A549 (cell line): Measurements from ENCODE around the gene CD101. TPM values are rescaled to one million over a fixed set of nuclear protein-coding genes. Genes with fewer than 3 reads are reported as not detected.

Source experiments
- ATAC-seq, 2 experiments: fragments of 200-7000 bp in 1 of 2; fragments of >200 bp in 1 of 2; cut with Nextera tagmentation in 1 of 2; cut with Tn5 transposase in 1 of 2; 3 replicates each; pipeline versions ENCODE4 v1.8.0 to v1.9.1; 2018 to 2020; ENCODE audit warnings: mild to moderate bottlenecking in 1 of 2, moderate library complexity in 1 of 2
- CTCF ChIA-PET: fragments of 300-600 bp; sonication (Branson Sonifier 250); formaldehyde crosslinking; extraction: SDS; loops from one replicate; lab custom pipeline; 2021; ENCODE audit warnings: antibody characterized with exemption, inconsistent platforms; lab: Yijun Ruan, JAX
- POLR2A ChIA-PET: fragments of 350-600 bp; formaldehyde crosslinking; extraction: SDS; loops from one replicate; lab custom pipeline; 2021; ENCODE audit warnings: antibody characterized with exemption, inconsistent platforms; lab: Yijun Ruan, JAX
- DNase-seq, 2 experiments: peaks; one replicate each; pipeline versions ENCODE4 v3.0.0 to v3.0.0-alpha.2; 2011 to 2016; ENCODE audit warnings: low read depth in 1 of 2, low spot score in 1 of 2
- FAIRE-seq: peaks from 2 replicates; lab custom pipeline; 2011; peaks lifted over from hg19 to GRCh38; lab: Jason Lieb, UNC
- H3K27ac ChIP-seq, 2 experiments: fragments of >200 bp; sonication (Bioruptor Twin); formaldehyde crosslinking; 3 replicates each; pipeline ENCODE4 v1.5.1; 2016 to 2017
- H3K4me1 ChIP-seq: fragments of >200 bp; sonication (Bioruptor Twin); formaldehyde crosslinking; 3 replicates; pipeline ENCODE4 v1.6.1; 2016
- H3K4me2 ChIP-seq: fragments of >200 bp; sonication (Bioruptor Twin); formaldehyde crosslinking; 3 replicates; pipeline ENCODE4 v1.6.1; 2016
- H3K4me3 ChIP-seq: fragments of >200 bp; sonication (Bioruptor Twin); formaldehyde crosslinking; 3 replicates; pipeline ENCODE4 v1.5.1; 2016
- H3K9me3 ChIP-seq: fragments of >200 bp; sonication (Bioruptor Twin); formaldehyde crosslinking; 3 replicates; pipeline ENCODE4 v1.6.1; 2016
- CBX2 ChIP-seq: fragments of 200-600 bp; sonication (generic); IDR thresholded peaks from 2 replicates; pipeline ENCODE4 v1.6.1; 2016; ENCODE audit warnings: low read depth, mild to moderate bottlenecking, borderline replicate concordance
- CHD4 ChIP-seq: fragments of 200-600 bp; sonication (generic); IDR thresholded peaks from 2 replicates; pipeline ENCODE4 v1.6.1; 2016; ENCODE audit warnings: antibody characterized with exemption, mild to moderate bottlenecking, borderline replicate concordance
- EHF ChIP-seq: fragments of 250-450 bp; sonication (Bioruptor Pico); IDR thresholded peaks from 2 replicates; pipeline ENCODE4 v1.5.0; 2020; ENCODE audit warnings: mild to moderate bottlenecking
- ESRRA ChIP-seq: fragments of 150-350 bp; IDR thresholded peaks from 2 replicates; pipeline ENCODE4 v1.6.1; 2014; ENCODE audit warnings: mild to moderate bottlenecking, low read length, borderline replicate concordance
- FOXS1 ChIP-seq: fragments of 250-450 bp; sonication (Bioruptor Pico); IDR thresholded peaks from 2 replicates; pipeline ENCODE4 v1.5.0; 2020; ENCODE audit warnings: mild to moderate bottlenecking, moderate library complexity
- HEYL ChIP-seq: fragments of 250-450 bp; sonication (Bioruptor Pico); IDR thresholded peaks from 2 replicates; pipeline ENCODE4 v1.8.0; 2021; ENCODE audit warnings: mild to moderate bottlenecking, moderate library complexity
- JUN ChIP-seq, 2 experiments: fragments of >200 bp; sonication (Bioruptor Twin); formaldehyde crosslinking; IDR thresholded peaks; 2 replicates in 1 of 2; 3 replicates in 1 of 2; pipeline ENCODE4 v1.6.1; 2016 to 2017
- JUNB ChIP-seq: fragments of >200 bp; sonication (Bioruptor Twin); formaldehyde crosslinking; IDR thresholded peaks from 2 replicates; pipeline ENCODE4 v1.6.1; 2016
- NPAS2 ChIP-seq: fragments of 250-450 bp; sonication (Bioruptor Pico); IDR thresholded peaks from 2 replicates; pipeline ENCODE4 v1.8.0; 2022; ENCODE audit warnings: mild to moderate bottlenecking, moderate library complexity, borderline replicate concordance
- PHF8 ChIP-seq: fragments of 200-600 bp; sonication (generic); IDR thresholded peaks from 2 replicates; pipeline ENCODE4 v1.6.1; 2016; ENCODE audit warnings: low read depth, mild to moderate bottlenecking, antibody characterized with exemption, moderate library complexity, borderline replicate concordance
- POLR2A ChIP-seq: IDR thresholded peaks from 2 replicates; pipeline ENCODE4 v1.6.1; 2012; ENCODE audit warnings: mild to moderate bottlenecking, low read length
- POLR2AphosphoS2 ChIP-seq: conservative IDR thresholded peaks from 2 replicates; pipeline ENCODE4 v1.6.1; 2012; ENCODE audit warnings: low read length, improper control_type of control experiment, inconsistent platforms
- RAD21 ChIP-seq, 2 experiments: fragments of >200 bp in 1 of 2; sonication (Bioruptor Twin) in 1 of 2; formaldehyde crosslinking in 1 of 2; IDR thresholded peaks in 1 of 2; conservative IDR thresholded peaks in 1 of 2; 2 replicates in 1 of 2; 3 replicates in 1 of 2; pipeline ENCODE4 v1.6.1; 2012 to 2018; ENCODE audit warnings: inconsistent platforms in 1 of 2
- RARB ChIP-seq: fragments of 250-450 bp; sonication (Bioruptor Pico); IDR thresholded peaks from 2 replicates; pipeline ENCODE4 v1.8.0; 2021; ENCODE audit warnings: mild to moderate bottlenecking, moderate library complexity
- RCOR1 ChIP-seq: fragments of 150-350 bp; IDR thresholded peaks from 2 replicates; pipeline ENCODE4 v1.6.1; 2014; ENCODE audit warnings: antibody characterized with exemption, low read length, low read depth
- RFX5 ChIP-seq: fragments of 450-650 bp; IDR thresholded peaks from 2 replicates; pipeline ENCODE4 v1.7.1; 2014; ENCODE audit warnings: antibody characterized with exemption, mild to moderate bottlenecking, moderate library complexity
- RNF2 ChIP-seq: fragments of 200-600 bp; sonication (generic); IDR thresholded peaks from 2 replicates; pipeline ENCODE4 v1.6.1; 2016; ENCODE audit warnings: low read depth, mild to moderate bottlenecking, antibody characterized with exemption, moderate library complexity, borderline replicate concordance
- SMC3 ChIP-seq: fragments of >200 bp; sonication (Bioruptor Twin); formaldehyde crosslinking; IDR thresholded peaks from 3 replicates; pipeline ENCODE4 v1.6.1; 2018; ENCODE audit warnings: inconsistent platforms
- TFCP2L1 ChIP-seq: fragments of 250-450 bp; sonication (Bioruptor Pico); IDR thresholded peaks from 2 replicates; pipeline ENCODE4 v1.5.0; 2021; ENCODE audit warnings: mild to moderate bottlenecking
- ZNF302 ChIP-seq: fragments of 250-450 bp; sonication (Bioruptor Pico); IDR thresholded peaks from 2 replicates; pipeline ENCODE4 v1.9.0; 2021; ENCODE audit warnings: inconsistent platforms, mild to moderate bottlenecking, moderate library complexity
- WGBS: methylation state at CpG from one replicate; pipeline ENCODE4 v1.1.6; 2017; ENCODE audit errors: missing lambda C conversion rate; 5-methylcytosine and 5-hydroxymethylcytosine counted together
- polyA plus RNA-seq, 4 experiments: library from polyadenylated mRNA; depleted of rRNA in 3 of 4; stranded (reverse); fragments of >200 nt; fragmentation: RNase III in 1 of 4; extraction: RNeasy Plus Mini Kit Qiagen cat#74134 plus additional on column Dnase treatment in 1 of 4; gene quantifications; 2 replicates in 3 of 4; 3 replicates in 1 of 4; pipeline ENCODE4 v1.2.3, GENCODE V29; 2011 to 2017
- TF ChIP-seq, protein P1 (sequence below): IDR thresholded peaks from 2 replicates; pipeline ENCODE4 v1.6.1; 2012
- TF ChIP-seq, protein P2 (sequence below): fragments of 150-350 bp; IDR thresholded peaks from 2 replicates; pipeline ENCODE4 v1.6.1; 2014; ENCODE audit warnings: low read depth, mild to moderate bottlenecking, low read length
- TF ChIP-seq, protein P3 (sequence below): fragments of 200-600 bp; sonication (generic); IDR thresholded peaks from 2 replicates; pipeline ENCODE4 v1.6.1; 2016; ENCODE audit warnings: antibody characterized with exemption, mild to moderate bottlenecking, moderate library complexity
- TF ChIP-seq, protein P4 (sequence below): fragments of 450-650 bp; IDR thresholded peaks from 2 replicates; pipeline ENCODE4 v1.6.1; 2014; ENCODE audit warnings: antibody characterized with exemption
- TF ChIP-seq, protein P5 (sequence below): IDR thresholded peaks from 2 replicates; pipeline ENCODE4 v1.6.1; 2012; ENCODE audit warnings: low read depth, borderline replicate concordance

CD101 gene
- polyA plus RNA-seq, 2 of the 4 experiments (the other 2 are of a cell fraction) = 0.21 to 0.52 TPM

DNA sequence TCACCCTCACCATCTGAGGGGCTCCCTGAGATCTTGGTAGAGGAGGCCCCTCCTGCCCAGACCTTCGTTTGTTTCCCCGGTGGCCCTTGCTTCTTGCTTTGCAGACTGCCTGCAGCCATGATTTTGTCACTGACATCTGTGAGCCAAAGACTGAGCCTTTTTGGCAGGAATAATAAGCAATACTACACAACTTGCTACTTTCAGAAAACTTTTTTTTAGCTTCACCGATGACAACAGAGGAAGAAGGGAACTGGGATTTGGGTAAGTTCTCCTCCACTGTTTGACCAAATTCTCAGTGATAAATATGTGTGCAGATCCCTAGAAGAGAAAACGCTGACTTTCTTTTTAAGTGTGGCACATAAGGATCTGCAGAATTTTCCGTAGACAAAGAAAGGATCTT, 11.7 kb upstream of the CD101 start:
- FAIRE-seq (no peak), ATAC-seq (no peak), DNase-seq (no peak)
- 94% methylated on average over 5 of the region's 5 CpGs for WGBS
- H3K9me3 ChIP-seq = no peaks in the 10 kb centered on the region
- no peak overlapping the region for H3K27ac ChIP-seq
- no peak overlapping the region for H3K4me3 ChIP-seq
- POLR2A ChIA-PET = no interaction called here
- CTCF ChIA-PET = no interaction called here
- H3K4me1 ChIP-seq = no peaks in the 10 kb centered on the region
- no peak overlapping the region for H3K4me2 ChIP-seq
- TF ChIP-seq, protein P1, sequence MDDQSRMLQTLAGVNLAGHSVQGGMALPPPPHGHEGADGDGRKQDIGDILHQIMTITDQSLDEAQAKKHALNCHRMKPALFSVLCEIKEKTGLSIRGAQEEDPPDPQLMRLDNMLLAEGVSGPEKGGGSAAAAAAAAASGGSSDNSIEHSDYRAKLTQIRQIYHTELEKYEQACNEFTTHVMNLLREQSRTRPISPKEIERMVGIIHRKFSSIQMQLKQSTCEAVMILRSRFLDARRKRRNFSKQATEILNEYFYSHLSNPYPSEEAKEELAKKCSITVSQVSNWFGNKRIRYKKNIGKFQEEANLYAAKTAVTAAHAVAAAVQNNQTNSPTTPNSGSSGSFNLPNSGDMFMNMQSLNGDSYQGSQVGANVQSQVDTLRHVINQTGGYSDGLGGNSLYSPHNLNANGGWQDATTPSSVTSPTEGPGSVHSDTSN = no peak
- TF ChIP-seq SMC3 = no peak
- TF ChIP-seq ESRRA = no peak
- TF ChIP-seq, protein P2, sequence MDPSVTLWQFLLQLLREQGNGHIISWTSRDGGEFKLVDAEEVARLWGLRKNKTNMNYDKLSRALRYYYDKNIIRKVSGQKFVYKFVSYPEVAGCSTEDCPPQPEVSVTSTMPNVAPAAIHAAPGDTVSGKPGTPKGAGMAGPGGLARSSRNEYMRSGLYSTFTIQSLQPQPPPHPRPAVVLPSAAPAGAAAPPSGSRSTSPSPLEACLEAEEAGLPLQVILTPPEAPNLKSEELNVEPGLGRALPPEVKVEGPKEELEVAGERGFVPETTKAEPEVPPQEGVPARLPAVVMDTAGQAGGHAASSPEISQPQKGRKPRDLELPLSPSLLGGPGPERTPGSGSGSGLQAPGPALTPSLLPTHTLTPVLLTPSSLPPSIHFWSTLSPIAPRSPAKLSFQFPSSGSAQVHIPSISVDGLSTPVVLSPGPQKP = no peak
- no peak for TF ChIP-seq RFX5
- TF ChIP-seq JUNB = no peak
- no peak for TF ChIP-seq PHF8
- TF ChIP-seq CBX2 = no peak

DNA sequence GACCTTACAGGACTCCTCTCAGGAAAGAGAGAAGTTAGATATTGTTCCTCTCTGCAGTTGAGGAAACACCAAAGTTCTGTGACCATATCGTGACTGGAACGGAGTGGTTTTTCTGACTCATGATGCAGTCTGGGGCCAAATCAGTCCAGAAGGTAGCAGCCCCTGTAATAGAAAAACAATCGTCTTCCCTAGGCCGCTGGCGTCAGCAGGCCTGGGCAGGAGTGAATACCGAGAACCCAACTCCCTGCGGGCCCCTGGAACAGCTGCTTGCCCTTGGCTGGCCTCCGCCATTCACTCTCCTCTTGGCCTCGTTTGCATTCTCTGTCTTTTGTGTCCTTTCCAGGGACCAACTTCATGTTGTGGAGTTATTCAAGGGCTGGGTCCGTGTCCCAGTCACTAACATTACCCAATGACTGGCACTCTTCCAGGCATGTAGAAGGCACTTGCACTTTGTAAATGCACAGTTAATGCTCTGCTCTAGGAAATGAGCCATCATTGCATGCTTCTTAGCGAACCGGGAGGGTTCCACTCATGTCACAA, 10.9 kb upstream of the CD101 start:
- FAIRE-seq = no peak
- WGBS = 88% methylated on average over 11 of the region's 12 CpGs
- H3K4me3 ChIP-seq = no peak overlapping the region
- no peak for TF ChIP-seq TFCP2L1 (CRISPR knock-in tag)
- no peak for TF ChIP-seq POLR2A
- TF ChIP-seq, protein P3, sequence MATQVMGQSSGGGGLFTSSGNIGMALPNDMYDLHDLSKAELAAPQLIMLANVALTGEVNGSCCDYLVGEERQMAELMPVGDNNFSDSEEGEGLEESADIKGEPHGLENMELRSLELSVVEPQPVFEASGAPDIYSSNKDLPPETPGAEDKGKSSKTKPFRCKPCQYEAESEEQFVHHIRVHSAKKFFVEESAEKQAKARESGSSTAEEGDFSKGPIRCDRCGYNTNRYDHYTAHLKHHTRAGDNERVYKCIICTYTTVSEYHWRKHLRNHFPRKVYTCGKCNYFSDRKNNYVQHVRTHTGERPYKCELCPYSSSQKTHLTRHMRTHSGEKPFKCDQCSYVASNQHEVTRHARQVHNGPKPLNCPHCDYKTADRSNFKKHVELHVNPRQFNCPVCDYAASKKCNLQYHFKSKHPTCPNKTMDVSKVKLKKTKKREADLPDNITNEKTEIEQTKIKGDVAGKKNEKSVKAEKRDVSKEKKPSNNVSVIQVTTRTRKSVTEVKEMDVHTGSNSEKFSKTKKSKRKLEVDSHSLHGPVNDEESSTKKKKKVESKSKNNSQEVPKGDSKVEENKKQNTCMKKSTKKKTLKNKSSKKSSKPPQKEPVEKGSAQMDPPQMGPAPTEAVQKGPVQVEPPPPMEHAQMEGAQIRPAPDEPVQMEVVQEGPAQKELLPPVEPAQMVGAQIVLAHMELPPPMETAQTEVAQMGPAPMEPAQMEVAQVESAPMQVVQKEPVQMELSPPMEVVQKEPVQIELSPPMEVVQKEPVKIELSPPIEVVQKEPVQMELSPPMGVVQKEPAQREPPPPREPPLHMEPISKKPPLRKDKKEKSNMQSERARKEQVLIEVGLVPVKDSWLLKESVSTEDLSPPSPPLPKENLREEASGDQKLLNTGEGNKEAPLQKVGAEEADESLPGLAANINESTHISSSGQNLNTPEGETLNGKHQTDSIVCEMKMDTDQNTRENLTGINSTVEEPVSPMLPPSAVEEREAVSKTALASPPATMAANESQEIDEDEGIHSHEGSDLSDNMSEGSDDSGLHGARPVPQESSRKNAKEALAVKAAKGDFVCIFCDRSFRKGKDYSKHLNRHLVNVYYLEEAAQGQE = no peak
- TF ChIP-seq, protein P4, sequence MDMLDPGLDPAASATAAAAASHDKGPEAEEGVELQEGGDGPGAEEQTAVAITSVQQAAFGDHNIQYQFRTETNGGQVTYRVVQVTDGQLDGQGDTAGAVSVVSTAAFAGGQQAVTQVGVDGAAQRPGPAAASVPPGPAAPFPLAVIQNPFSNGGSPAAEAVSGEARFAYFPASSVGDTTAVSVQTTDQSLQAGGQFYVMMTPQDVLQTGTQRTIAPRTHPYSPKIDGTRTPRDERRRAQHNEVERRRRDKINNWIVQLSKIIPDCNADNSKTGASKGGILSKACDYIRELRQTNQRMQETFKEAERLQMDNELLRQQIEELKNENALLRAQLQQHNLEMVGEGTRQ = no peak
- no peak for TF ChIP-seq JUN (IDR thresholded peaks at IDR 0.05)
- TF ChIP-seq, protein P1 = no peak
- no peak for TF ChIP-seq HEYL (CRISPR knock-in tag)
- TF ChIP-seq RARB (CRISPR knock-in tag) = no peak
- no peak for TF ChIP-seq RNF2
- no peak for TF ChIP-seq SMC3
- no peak for TF ChIP-seq RCOR1
- TF ChIP-seq ESRRA = no peak
- TF ChIP-seq FOXS1 (CRISPR knock-in tag) = no peak
- no peak for TF ChIP-seq POLR2AphosphoS2
- TF ChIP-seq ZNF302 (CRISPR knock-in tag) = no peak
- TF ChIP-seq EHF (CRISPR knock-in tag) = no peak
- TF ChIP-seq, protein P5, sequence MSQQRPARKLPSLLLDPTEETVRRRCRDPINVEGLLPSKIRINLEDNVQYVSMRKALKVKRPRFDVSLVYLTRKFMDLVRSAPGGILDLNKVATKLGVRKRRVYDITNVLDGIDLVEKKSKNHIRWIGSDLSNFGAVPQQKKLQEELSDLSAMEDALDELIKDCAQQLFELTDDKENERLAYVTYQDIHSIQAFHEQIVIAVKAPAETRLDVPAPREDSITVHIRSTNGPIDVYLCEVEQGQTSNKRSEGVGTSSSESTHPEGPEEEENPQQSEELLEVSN = no peak
- TF ChIP-seq CHD4 = no peak
- no peak for TF ChIP-seq NPAS2 (CRISPR knock-in tag)
- no peak for TF ChIP-seq RAD21 (conservative IDR thresholded peaks at IDR 0.05 in 1 of 2, IDR thresholded peaks at IDR 0.05 in 1 of 2)
- TF ChIP-seq, all 56 proteins: peak for 0
- Histone ChIP-seq H3K4me1 (no peaks in the 10 kb centered on the region), H3K9me3 (no peaks in the 10 kb centered on the region), H3K4me2 (no peak overlapping the region), H3K27ac (no peak overlapping the region)
- ChIA-PET CTCF (no interaction called here), POLR2A (no interaction called here)
- ATAC-seq = no peak
- DNase-seq = no peak
